ENCODE results near the gene GRIN3A.
"Not testable (repeated sequence)": the region's sequence is repeated elsewhere in the genome, so short reads cannot be mapped to it uniquely, and the experiment has no call there.

The GRIN3A gene

GRCh38 chr9:101634741-101635409 is 103.6 kb downstream of the GRIN3A start:
- DNase-seq (ENCODE audit: low read depth, low spot score) = no peak

- DNase-seq (ENCODE audit: low read depth, low spot score) = no peak
These were observed 105.8 kb downstream of the GRIN3A start for GRCh38 chr9:101632611-101633010.

- no peak for DNase-seq (ENCODE audit: low read depth, low spot score)
These were observed 106.6 kb downstream of the GRIN3A start for GRCh38 chr9:101631892-101632291.

DNA sequence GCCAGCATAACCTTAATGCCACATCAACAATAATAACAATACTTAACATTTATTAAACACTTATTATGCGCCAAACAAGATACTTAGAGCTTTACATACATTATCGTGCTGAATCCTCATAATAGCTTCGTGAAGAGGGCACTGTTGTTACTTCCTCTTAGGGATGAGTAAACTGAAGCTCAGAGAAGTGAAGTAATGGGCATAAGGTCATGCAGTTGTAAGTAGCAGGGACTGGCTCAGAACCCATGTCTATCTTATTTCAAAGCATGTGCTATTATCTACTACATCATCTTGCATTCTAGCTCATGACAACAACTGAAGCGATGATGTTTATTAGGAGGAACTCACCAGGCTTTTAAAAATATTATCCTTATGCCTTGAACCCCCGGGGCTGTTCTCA is 108.8 kb downstream of the GRIN3A start:
- DNase-seq (ENCODE audit: low read depth, low spot score) = no peak

DNA sequence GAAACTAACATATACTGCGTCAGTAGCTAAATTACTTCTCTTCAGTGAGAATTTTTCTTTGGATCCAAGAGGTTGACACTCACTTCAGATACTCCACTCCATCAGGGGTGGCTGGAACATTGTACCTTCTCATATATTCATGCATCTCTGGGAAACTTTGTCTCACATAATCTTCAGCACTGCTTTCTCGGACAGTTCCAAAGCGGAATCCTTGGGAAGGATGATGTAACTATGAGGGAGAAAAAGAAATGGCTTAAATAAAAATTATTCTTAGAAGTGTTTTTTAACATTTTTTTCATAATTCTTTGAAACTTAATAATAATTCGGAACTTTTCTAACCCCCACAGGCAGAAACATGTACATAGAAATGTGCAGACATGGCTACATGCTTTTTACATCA is 110.3 kb downstream of the GRIN3A start:
- no peak for DNase-seq (ENCODE audit: low read depth, low spot score)

DNA sequence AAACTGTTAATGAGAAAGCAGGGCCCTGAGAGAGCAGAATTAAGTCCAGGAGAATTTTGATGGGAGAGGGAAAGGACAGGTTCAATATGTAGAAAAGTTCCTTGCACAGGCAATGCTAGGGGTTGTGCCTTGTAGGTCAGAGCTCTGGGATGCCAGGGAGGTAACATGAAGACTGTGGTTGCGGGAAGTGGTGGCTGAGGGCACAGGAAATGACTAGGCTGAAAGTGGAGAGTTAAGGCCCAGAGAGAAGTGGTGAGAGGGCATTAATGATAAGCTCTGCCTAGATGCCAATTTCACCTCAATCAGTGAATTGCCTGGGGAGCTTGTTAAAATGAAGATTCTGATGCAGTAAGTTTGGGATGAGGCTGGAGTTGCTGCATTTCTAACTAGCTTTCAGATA is 112.2 kb downstream of the GRIN3A start:
- no peak for DNase-seq (ENCODE audit: low read depth, low spot score)

DNA sequence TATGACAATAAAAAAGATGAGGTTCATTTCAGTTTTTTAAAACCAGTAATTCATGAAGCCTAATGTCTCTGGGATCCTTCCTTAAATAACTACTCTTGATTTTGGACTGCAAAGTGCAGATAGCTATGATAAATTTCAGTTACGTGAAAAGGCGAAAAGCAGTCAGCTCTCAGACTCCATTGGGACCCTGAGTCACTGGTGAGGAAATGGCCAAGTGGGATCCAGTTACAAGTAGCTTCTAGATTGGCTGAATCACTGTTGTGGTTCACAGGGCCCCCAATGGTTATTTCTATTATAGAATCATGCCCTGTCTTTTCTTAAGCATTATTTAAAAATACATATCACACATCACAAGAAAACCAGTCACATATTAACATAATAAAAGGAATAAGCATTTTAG is 112.6 kb downstream of the GRIN3A start:
- DNase-seq (ENCODE audit: low read depth, low spot score) = no peak

DNA sequence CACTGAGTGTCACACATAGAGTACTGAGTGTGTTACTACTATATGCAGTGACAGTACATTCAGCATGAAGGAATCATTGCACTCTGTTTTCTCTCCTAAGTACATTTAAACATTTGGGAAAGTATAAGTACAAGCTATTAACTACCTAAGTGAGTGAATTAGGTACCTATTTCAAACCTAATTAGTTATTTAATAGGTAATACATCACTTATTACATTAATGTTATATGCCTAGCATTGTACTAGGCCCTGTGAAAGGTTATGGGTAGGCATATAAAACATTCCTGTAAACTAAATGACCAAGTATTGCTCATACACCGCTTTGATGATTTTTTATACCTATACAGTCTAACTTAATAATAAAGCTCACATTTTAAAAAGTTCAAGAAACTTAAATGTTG is 118.0 kb downstream of the GRIN3A start:
- no peak for DNase-seq (ENCODE audit: low read depth, low spot score)

DNA sequence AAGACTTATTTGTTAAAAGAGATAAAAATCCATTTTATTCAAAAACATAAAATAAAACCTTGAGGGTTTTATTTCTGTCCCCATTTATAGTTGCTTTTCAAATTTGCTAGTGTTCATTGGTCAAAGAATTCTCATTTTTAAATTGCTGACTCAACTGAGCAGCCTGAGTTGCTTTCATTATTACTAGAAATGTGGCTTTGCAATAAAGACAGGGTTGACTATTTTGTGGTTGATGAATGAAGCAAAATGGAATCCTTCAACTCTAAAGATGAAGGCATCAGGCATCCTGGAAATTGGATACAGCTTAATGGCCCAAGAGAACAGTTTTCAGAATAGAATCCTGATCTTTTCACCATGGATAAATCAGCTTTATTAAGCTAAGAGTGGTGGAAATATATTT is 119.7 kb downstream of the GRIN3A start:
- DNase-seq (ENCODE audit: low read depth, low spot score) = no peak

- DNase-seq (ENCODE audit: low read depth, low spot score) = no peak
These were observed 132.9 kb downstream of the GRIN3A start for GRCh38 chr9:101605547-101605946.

GRCh38 chr9:101604296-101604695 is 134.2 kb downstream of the GRIN3A start:
- no peak for DNase-seq (ENCODE audit: low read depth, low spot score)

DNA sequence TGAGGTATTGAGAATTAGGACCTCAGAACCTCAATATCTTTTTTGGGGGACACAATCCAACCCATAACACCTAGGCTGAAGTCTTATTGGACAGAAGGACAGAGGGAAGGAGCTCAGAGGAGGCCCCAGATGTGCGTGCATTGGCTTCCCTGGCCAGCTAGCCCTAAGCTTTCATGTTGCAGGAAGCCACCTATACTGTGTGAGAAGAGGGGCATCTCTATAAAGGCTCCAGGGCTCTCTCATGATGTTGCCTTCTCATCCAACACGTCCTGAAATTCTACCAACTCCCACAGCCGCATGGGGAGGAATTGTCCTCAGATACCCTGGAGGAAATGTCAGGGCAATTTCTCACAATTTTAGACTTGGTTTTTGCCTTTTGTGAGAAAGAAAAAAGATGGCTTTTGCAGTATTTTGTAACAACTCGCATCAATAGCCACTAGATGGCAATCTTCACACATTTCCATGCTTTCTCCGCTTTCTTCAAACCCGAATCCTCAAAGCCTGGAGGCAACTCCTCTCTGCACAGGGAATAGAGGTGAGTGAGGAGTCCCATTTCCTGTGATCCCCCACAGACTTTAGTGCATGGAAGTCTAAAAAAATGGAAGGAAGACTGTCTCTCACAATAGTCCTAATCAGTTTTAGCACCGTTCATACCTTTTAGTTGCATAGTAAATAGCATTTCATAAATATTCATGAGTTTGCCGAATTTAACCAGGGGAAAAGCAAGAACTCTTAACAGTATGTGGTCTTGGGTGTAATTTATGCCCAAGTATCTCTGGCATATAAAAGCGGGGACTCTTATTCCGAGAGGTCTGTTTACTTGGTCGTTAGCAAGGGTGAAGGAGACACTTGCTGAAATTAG is 136.3 kb downstream of the GRIN3A start:
- DNase-seq (ENCODE audit: low read depth, low spot score) = peak; percentile 47

DNA sequence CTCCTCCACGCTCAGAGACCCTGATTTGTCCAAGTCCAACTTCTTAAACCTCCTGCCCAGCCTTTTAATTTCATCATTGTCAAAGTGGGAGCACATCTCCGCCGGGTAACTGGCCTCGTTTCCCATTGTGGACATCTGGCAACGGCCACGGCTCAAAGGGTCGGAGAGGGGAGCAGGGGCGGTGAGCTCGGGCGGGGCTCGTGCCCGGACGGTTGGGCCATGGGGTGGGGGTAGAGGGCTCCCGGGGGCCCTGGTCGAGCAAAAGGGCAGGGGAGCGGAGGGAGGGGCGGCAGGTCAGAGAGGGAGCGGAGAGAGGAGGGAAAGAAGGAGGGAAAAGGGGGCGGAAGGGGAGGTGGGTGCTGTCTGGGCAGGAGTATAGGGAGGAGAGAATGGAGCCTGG is 143.7 kb downstream of the GRIN3A start, which contains the start of gene PPP3R2:
PPP3R2 (minus strand) TSS at position 174 of the 400 bp plus-strand sequence; CDS start at position 126, 48 bp downstream.
- DNase-seq (ENCODE audit: low read depth, low spot score) = no peak

GRCh38 chr9:101593345-101593744 is 145.1 kb downstream of the GRIN3A start:
- DNase-seq (ENCODE audit: low read depth, low spot score) = no peak

DNA sequence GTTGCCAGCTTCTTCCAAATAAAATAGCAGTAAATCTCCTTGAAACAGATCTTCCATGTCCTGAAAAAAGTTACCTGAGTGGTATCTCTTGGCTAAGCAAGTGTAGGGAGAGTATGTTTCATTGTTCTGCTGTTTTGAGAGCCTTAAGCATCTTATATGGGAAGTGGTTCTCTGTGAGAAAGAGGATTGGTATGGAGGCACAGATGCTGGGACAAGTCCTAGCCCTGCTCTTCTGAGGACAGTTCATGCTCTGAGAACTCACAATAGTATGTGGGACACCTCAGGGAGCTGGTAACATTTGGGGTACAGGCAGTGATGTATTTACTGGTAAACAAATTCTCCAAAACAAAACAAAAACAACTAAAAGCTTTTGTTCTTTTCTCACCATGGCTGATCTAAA is 145.7 kb downstream of the GRIN3A start:
- DNase-seq (ENCODE audit: low read depth, low spot score) = no peak

DNA sequence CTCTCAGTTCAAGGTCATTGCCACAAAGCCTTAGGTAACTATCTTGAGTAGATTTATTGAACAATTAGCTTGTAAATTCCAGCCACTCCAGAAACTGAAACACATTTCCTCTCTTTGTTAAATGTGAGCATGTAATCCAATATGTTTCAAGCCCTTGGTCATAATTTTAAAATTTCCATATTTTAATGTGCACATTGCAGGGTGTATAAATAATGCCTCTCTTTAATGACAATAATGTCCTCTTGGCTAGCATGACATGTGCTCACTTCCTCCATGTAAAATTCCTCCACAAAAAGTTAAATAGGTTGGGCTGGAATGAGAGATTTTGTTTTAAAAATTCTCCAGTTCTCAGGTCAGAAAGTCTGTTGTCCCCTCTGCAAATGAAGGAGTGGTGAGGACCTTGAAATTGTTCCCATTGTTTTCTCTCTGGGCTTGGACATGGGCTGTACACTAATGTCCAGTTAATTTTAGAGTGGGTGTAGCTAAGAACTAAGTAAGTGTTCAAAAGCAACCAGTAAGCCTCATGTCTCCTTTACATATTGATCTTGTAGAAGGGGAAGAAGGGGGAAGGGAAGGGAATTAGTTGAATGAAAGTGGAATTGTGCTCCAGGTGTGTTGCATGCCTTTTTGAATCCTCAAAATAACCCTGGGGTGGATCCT is 146.5 kb downstream of the GRIN3A start:
- no peak for DNase-seq (ENCODE audit: low read depth, low spot score)

GRCh38 chr9:101590901-101591300 is 147.5 kb downstream of the GRIN3A start:
- no peak for DNase-seq (ENCODE audit: low read depth, low spot score)

DNA sequence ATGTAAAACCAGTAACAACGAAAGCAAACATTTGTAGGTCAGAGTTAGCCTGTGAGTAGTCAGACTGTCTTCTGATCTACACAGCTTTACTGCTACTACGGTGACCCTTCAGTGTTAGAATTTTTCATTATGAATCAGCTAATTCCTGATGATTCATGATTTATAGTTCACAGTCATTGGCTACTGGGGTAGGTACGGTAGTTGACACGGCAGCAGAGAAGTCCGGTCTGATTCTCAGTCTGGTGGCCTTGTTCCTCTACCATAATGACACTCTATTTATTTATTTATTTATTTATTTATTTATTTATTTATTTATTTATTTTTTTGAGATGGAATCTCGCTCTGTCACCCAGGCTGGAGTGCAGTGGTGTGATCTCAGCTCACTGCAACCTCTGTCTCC is 148.4 kb downstream of the GRIN3A start:
- not testable (repeated sequence) for DNase-seq (ENCODE audit: low read depth, low spot score)

DNA sequence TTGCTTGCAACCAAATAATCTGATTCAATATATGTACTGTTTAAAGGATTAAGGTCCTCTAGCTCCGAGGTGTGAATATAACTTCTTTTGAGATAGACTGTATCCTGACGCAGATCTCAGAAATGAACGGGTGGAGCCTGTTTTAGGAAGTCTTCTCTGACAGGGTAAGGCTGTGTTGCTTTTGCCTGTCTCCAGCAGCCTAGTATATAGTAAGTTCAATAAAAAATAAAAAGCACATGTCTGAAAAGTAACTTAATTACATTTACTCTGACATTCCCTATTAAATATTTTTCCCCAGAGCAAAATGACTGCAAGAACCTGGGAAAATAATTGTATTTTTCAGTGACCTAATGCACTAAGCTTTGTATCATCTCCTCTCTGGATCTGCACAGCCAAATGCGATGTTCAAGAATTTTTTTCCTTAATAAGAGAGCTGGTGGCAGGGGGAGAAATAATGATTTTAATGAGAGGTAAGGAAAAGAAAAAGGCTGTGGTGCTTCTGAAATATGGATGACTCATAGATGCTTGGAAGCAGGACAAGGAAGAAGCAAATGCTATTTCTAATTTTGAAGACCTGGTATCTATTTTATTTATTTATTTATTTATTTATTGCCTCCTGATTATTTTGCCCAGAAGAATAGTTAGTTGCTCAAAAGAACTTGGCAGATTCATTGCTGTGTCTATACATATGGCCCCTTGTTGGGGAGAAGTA is 151.0 kb downstream of the GRIN3A start:
- no peak for DNase-seq (ENCODE audit: low read depth, low spot score)

- no peak for DNase-seq (ENCODE audit: low read depth, low spot score)
These were observed 151.8 kb downstream of the GRIN3A start for GRCh38 chr9:101586651-101587050.

DNA sequence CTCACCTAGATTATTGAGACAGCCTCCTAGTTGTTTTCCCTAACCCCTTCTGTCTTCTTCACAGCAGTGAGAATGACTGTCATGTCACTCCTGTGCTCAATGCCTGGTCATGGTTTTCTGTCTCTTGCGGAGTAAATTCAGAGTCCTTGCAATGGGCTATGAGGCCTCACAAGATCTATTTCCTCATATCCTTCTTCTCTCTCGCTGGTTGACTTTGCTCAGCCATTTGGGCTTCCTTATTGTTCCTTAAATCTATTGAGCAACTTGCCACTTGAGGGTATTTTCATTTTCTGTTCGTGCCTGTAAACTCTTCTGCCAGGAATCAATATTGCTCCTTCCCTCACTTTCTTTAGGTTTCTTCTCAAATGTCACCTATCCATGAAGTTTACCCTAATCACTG is 152.7 kb downstream of the GRIN3A start:
- DNase-seq (ENCODE audit: low read depth, low spot score) = no peak

DNA sequence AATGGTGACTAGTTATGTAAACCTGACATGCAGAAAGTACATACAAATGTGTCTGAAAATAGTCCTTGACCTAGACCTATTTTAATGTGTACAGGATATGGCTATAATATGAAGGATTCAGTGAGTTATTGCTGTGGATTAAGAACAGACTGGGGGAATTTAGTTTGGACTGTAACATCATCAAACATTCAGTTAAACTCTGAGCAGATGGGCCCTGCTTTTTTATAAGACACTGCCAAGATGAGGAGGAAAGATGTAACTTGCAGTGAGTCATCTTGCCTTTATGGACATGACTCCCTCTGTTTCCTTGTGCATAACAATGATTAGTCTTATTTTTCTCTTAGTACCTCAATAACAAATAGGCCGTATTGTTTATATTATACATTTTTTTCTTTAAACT is 155.9 kb downstream of the GRIN3A start:
- DNase-seq (ENCODE audit: low read depth, low spot score) = no peak

Data from iPS DF 19.7 (cell line).